Endothelial cell of umbilical vein (primary cell): ENCODE results near the gene SMIM3.

Experiments used
- CTCF ChIP-seq, 2 donors: IDR thresholded peaks; 1 replicate in 1 of 2; 2 replicates in 1 of 2; pipeline ENCODE4 v1.5.1; 2011; ENCODE audit warnings: low read length in 2 of 2, mild to moderate bottlenecking in 2 of 2, moderate library complexity in 2 of 2, control low read depth in 1 of 2, inconsistent platforms in 1 of 2, low read depth in 1 of 2; ENCODE audit not compliant: insufficient read depth in 1 of 2; ENCODE audit errors: extremely low read depth in 1 of 2
- GATA2 ChIP-seq: IDR thresholded peaks from 2 replicates; pipeline ENCODE4 v1.7.0; 2011; ENCODE audit warnings: low read depth, mild to moderate bottlenecking, moderate library complexity, mixed read lengths, low read length; ENCODE audit not compliant: insufficient read length, insufficient read depth
- JUN ChIP-seq: IDR thresholded peaks from 2 replicates; pipeline ENCODE4 v1.6.1; 2011; ENCODE audit warnings: borderline replicate concordance, low read depth; ENCODE audit not compliant: insufficient read length, insufficient read depth
- POLR2A ChIP-seq: IDR thresholded peaks from 2 replicates; pipeline ENCODE4 v1.6.1; 2012; ENCODE audit warnings: low read depth, mild to moderate bottlenecking, control low read depth, low read length

GRCh38 chr5:150836064-150836463, 57.5 kb downstream of the SMIM3 start:
- TF ChIP-seq CTCF (IDR thresholded peaks at IDR 0.05; ENCODE audit: extremely low read depth in 1 of 2, insufficient read depth in 1 of 2, low read depth in 1 of 2, low read length in 2 of 2) (no peak), POLR2A (no peak), GATA2 (no peak), JUN (no peak)
